Endothelial cell of umbilical vein (primary cell): ENCODE measurements around the gene BLVRA. TPM values are rescaled to one million over a fixed set of nuclear protein-coding genes. Genes with fewer than 3 reads are reported as not detected.

Experiments used
- BruUV-seq: library from RNA; stranded (reverse); fragments of 400-500 nt; replicated peaks from 2 replicates; lab custom pipeline; 2021; lab: Mats Ljungman, UMichigan
- CTCF ChIA-PET: fragments of 300-600, 350-600 bp; sonication (Branson Sonifier 250); formaldehyde crosslinking; loops from one replicate; lab custom pipeline; 2021; ENCODE audit warnings: antibody characterized with exemption, inconsistent platforms; lab: Charles Lee
- POLR2A ChIA-PET: fragments of 300-600, 350-600 bp; sonication (Branson Sonifier 250); formaldehyde crosslinking; loops from one replicate; lab custom pipeline; 2021; ENCODE audit warnings: antibody characterized with exemption, inconsistent platforms; lab: Charles Lee
- DNase-seq: peaks from one replicate; pipeline ENCODE4 v3.0.0-alpha.2; 2011; ENCODE audit warnings: low read depth, low spot score
- FAIRE-seq: peaks from 2 replicates; lab custom pipeline; 2011; peaks lifted over from hg19 to GRCh38; lab: Jason Lieb, UNC
- H2AFZ ChIP-seq: 2 replicates; pipeline ENCODE4 v1.6.0; 2012; ENCODE audit warnings: low read depth, low read length, control low read depth, inconsistent platforms
- H3K27ac ChIP-seq: 2 replicates; pipeline ENCODE4 v1.5.1; 2011; ENCODE audit warnings: low read depth, mild to moderate bottlenecking, control low read depth, low read length, moderate library complexity; ENCODE audit not compliant: insufficient read depth
- H3K27me3 ChIP-seq, 2 experiments: 2 replicates each; pipeline versions ENCODE4 v1.6.0 to v1.6.1; 2011; ENCODE audit warnings: low read length in 2 of 2, mixed read lengths in 1 of 2; ENCODE audit not compliant: control insufficient read depth in 2 of 2, insufficient read depth in 2 of 2
- H3K36me3 ChIP-seq, 2 experiments: 2 replicates in 1 of 2; 3 replicates in 1 of 2; pipeline ENCODE4 v1.5.1; 2011; ENCODE audit warnings: low read length in 2 of 2, mild to moderate bottlenecking in 1 of 2, moderate library complexity in 1 of 2; ENCODE audit not compliant: control insufficient read depth in 2 of 2, insufficient read depth in 2 of 2; ENCODE audit errors: extremely low read depth in 1 of 2
- H3K4me1 ChIP-seq: 3 replicates; pipeline ENCODE4 v1.5.1; 2011; ENCODE audit warnings: mild to moderate bottlenecking, low read length; ENCODE audit not compliant: control insufficient read depth, insufficient read depth; ENCODE audit errors: extremely low read depth
- H3K4me2 ChIP-seq: 2 replicates; pipeline ENCODE4 v1.6.1; 2011; ENCODE audit warnings: low read length, control low read depth, mixed read lengths; ENCODE audit not compliant: insufficient read depth
- H3K4me3 ChIP-seq, 3 experiments: fragments of 200-600 bp in 1 of 3; sonication (generic), shearing (Covaris generic) in 1 of 3; replicated peaks in 1 of 3; 2 replicates each; pipeline ENCODE4 v1.5.1; 2011 to 2016; ENCODE audit warnings: control low read depth in 3 of 3, low read length in 3 of 3, mild to moderate bottlenecking in 2 of 3, inconsistent platforms in 1 of 3, low read depth in 1 of 3, moderate library complexity in 1 of 3; ENCODE audit not compliant: insufficient read depth in 1 of 3
- H3K79me2 ChIP-seq: 2 replicates; pipeline ENCODE4 v1.6.0; 2012; ENCODE audit warnings: low read length, inconsistent platforms; ENCODE audit not compliant: control insufficient read depth, insufficient read depth
- H3K9ac ChIP-seq: replicated peaks from 2 replicates; pipeline ENCODE3; 2011; ENCODE audit warnings: low read length, control low read depth; ENCODE audit not compliant: insufficient read depth; ENCODE audit errors: extremely low read depth
- H3K9me1 ChIP-seq: replicated peaks from 3 replicates; pipeline ENCODE4 v1.6.0; 2011; ENCODE audit warnings: mild to moderate bottlenecking, low read length; ENCODE audit not compliant: control insufficient read depth, insufficient read depth; ENCODE audit errors: extremely low read depth
- H3K9me3 ChIP-seq: replicated peaks from 2 replicates; pipeline ENCODE4 v1.5.1; 2012; ENCODE audit warnings: low read length, inconsistent platforms; ENCODE audit not compliant: control insufficient read depth, insufficient read depth
- H4K20me1 ChIP-seq: replicated peaks from 2 replicates; pipeline ENCODE3; 2011; ENCODE audit warnings: mild to moderate bottlenecking, low read length; ENCODE audit not compliant: control insufficient read depth, insufficient read depth; ENCODE audit errors: extremely low read depth
- EZH2 ChIP-seq: IDR thresholded peaks from 2 replicates; pipeline ENCODE4 v1.6.1; 2012; ENCODE audit warnings: borderline replicate concordance, low read depth, mild to moderate bottlenecking, moderate library complexity, low read length, inconsistent platforms; ENCODE audit not compliant: severe bottlenecking
- FOS ChIP-seq: IDR thresholded peaks from 2 replicates; pipeline ENCODE4 v1.6.1; 2011; ENCODE audit warnings: mild to moderate bottlenecking, low read length, moderate library complexity, borderline replicate concordance; ENCODE audit not compliant: insufficient read depth
- GATA2 ChIP-seq: IDR thresholded peaks from 2 replicates; pipeline ENCODE4 v1.7.0; 2011; ENCODE audit warnings: low read depth, mild to moderate bottlenecking, moderate library complexity, mixed read lengths, low read length; ENCODE audit not compliant: insufficient read length, insufficient read depth
- MAX ChIP-seq: IDR thresholded peaks from 2 replicates; pipeline ENCODE4 v1.6.1; 2011; ENCODE audit not compliant: insufficient read depth, insufficient read length
- POLR2AphosphoS5 ChIP-seq: IDR thresholded peaks from 2 replicates; pipeline ENCODE4 v1.6.1; 2012; ENCODE audit warnings: low read depth, mild to moderate bottlenecking, control low read depth, low read length, moderate library complexity; ENCODE audit not compliant: insufficient read depth
- dilution Hi-C: fragments of 300-500 bp; cut with MboI; formaldehyde crosslinking; loops from one replicate; pipeline ENCODE4 v1.15.0; 2019; ENCODE audit warnings: low sequenced_read_pairs; ENCODE audit not compliant: extremely low pct_ligation_motif_present
- intact Hi-C: fragments of 100-400 bp; cut with micrococcal nuclease; formaldehyde crosslinking; loops from one replicate; pipeline ENCODE4 v1.10.0; 2022
- polyA plus RNA-seq, 4 experiments: library from polyadenylated mRNA; depleted of rRNA in 3 of 4; stranded (reverse) in 3 of 4; unstranded in 1 of 4; fragments of >200 nt; gene quantifications; 2 replicates each; pipeline versions ENCODE4 v1.2.1 to v1.2.3, GENCODE V29; 2011 to 2012; ENCODE audit warnings: missing spikeins in 1 of 4
- total RNA-seq: library from RNA; stranded (reverse); gene quantifications from 2 replicates; pipeline ENCODE4 v1.2.3, GENCODE V29; 2021
- TF ChIP-seq, protein P1 (sequence below), 2 donors: IDR thresholded peaks; 1 replicate in 1 of 2; 2 replicates in 1 of 2; pipeline ENCODE4 v1.5.1; 2011; ENCODE audit warnings: low read length in 2 of 2, mild to moderate bottlenecking in 2 of 2, moderate library complexity in 2 of 2, control low read depth in 1 of 2, inconsistent platforms in 1 of 2, low read depth in 1 of 2; ENCODE audit not compliant: insufficient read depth in 1 of 2; ENCODE audit errors: extremely low read depth in 1 of 2

The BLVRA gene
- total and polyA plus RNA-seq, 2 donors (not counting 3 experiments of a cell fraction or from before 2014, with no cell fraction given): 24.0 to 34.5 TPM

- no peak overlapping the region for H3K27ac ChIP-seq
- H3K27me3 ChIP-seq: peaks cover 0 to 3% of the 10 kb centered on the region in 2 experiments
- dilution Hi-C loops (no loop called here), intact Hi-C loops (loop anchor here (5.0 to 10.0 kb wide), 3 partner anchors 90 to 1492 kb away; partner anchors contain the start of gene GLI3)
- no peaks in the 10 kb centered on the region for H3K36me3 ChIP-seq
- DNase-seq: no peak
- ChIA-PET POLR2A (no interaction called here), CTCF (no interaction called here)
- no peak overlapping the region for H2AFZ ChIP-seq
- no TSS peak for BruUV-seq
- H3K79me2 ChIP-seq: peaks cover 55% of the 10 kb centered on the region
- H3K4me2 ChIP-seq: no peak overlapping the region
- no peak overlapping the region for H3K9ac ChIP-seq
- H3K9me3 ChIP-seq: no peaks in the 10 kb centered on the region
- no peak overlapping the region for H3K4me3 ChIP-seq
- TF ChIP-seq FOS (no peak), GATA2 (no peak), POLR2AphosphoS5 (no peak), EZH2 (no peak), MAX (no peak)
- TF ChIP-seq, protein P1, sequence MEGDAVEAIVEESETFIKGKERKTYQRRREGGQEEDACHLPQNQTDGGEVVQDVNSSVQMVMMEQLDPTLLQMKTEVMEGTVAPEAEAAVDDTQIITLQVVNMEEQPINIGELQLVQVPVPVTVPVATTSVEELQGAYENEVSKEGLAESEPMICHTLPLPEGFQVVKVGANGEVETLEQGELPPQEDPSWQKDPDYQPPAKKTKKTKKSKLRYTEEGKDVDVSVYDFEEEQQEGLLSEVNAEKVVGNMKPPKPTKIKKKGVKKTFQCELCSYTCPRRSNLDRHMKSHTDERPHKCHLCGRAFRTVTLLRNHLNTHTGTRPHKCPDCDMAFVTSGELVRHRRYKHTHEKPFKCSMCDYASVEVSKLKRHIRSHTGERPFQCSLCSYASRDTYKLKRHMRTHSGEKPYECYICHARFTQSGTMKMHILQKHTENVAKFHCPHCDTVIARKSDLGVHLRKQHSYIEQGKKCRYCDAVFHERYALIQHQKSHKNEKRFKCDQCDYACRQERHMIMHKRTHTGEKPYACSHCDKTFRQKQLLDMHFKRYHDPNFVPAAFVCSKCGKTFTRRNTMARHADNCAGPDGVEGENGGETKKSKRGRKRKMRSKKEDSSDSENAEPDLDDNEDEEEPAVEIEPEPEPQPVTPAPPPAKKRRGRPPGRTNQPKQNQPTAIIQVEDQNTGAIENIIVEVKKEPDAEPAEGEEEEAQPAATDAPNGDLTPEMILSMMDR (IDR thresholded peaks at IDR 0.05; ENCODE audit: extremely low read depth in 1 of 2, insufficient read depth in 1 of 2, low read depth in 1 of 2, low read length in 2 of 2): no peak
- FAIRE-seq: no peak
- no peaks in the 10 kb centered on the region for H3K9me1 ChIP-seq
- H3K4me1 ChIP-seq: peaks cover 14% of the 10 kb centered on the region
- H4K20me1 ChIP-seq: no peaks in the 10 kb centered on the region
Measured at GRCh38 chr7:43727003-43727402, 31.5 kb upstream of the BLVRA start.
